PFSK-1 (cell line): Measurements from ENCODE around the gene RFC2.

Source experiments
- POLR2AphosphoS5 ChIP-seq: IDR thresholded peaks from 2 replicates; pipeline ENCODE4 v1.6.1; 2012; ENCODE audit warnings: low read depth, mild to moderate bottlenecking, control low read depth, low read length, moderate library complexity
- TF ChIP-seq, protein P1 (sequence below), 2 experiments: IDR thresholded peaks; 2 replicates each; pipeline versions ENCODE4 v1.6.1 to v1.8.0; 2011 to 2012; ENCODE audit warnings: low read depth in 2 of 2, low read length in 2 of 2, control low read depth in 1 of 2, inconsistent platforms in 1 of 2, mild to moderate bottlenecking in 1 of 2, moderate library complexity in 1 of 2; ENCODE audit not compliant: insufficient read depth in 1 of 2

DNA sequence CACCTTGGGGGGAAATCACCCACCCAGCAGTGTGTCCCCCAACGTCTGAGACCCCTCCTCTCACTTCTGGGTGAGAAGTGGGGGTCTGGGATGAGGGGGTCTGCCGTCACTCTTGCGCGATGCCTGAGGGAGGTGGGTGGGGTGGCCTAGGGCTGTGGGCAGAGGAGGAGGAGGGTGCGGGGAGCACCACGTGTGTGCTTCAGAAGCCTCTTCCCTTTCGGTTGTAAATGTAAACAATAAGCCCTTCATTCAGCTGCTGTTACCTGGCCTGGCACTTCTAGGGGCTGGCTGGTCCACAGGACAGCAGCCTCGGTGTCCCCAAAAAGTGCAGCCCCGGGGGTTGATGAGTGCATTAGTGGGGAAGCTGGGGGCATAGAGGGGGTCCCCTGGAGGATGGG, 36.4 kb upstream of the RFC2 start:
- TF ChIP-seq, protein P1, sequence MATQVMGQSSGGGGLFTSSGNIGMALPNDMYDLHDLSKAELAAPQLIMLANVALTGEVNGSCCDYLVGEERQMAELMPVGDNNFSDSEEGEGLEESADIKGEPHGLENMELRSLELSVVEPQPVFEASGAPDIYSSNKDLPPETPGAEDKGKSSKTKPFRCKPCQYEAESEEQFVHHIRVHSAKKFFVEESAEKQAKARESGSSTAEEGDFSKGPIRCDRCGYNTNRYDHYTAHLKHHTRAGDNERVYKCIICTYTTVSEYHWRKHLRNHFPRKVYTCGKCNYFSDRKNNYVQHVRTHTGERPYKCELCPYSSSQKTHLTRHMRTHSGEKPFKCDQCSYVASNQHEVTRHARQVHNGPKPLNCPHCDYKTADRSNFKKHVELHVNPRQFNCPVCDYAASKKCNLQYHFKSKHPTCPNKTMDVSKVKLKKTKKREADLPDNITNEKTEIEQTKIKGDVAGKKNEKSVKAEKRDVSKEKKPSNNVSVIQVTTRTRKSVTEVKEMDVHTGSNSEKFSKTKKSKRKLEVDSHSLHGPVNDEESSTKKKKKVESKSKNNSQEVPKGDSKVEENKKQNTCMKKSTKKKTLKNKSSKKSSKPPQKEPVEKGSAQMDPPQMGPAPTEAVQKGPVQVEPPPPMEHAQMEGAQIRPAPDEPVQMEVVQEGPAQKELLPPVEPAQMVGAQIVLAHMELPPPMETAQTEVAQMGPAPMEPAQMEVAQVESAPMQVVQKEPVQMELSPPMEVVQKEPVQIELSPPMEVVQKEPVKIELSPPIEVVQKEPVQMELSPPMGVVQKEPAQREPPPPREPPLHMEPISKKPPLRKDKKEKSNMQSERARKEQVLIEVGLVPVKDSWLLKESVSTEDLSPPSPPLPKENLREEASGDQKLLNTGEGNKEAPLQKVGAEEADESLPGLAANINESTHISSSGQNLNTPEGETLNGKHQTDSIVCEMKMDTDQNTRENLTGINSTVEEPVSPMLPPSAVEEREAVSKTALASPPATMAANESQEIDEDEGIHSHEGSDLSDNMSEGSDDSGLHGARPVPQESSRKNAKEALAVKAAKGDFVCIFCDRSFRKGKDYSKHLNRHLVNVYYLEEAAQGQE (IDR thresholded peaks at IDR 0.05; ENCODE audit: insufficient read depth in 1 of 2, low read depth in 2 of 2, low read length in 2 of 2) = no peak
- TF ChIP-seq POLR2AphosphoS5 = no peak
